ENCODE data around the gene NME7. TPM values are rescaled to one million over a fixed set of nuclear protein-coding genes. Genes with fewer than 3 reads are reported as not detected.
"Not testable (repeated sequence)": the region's sequence is repeated elsewhere in the genome, so short reads cannot be mapped to it uniquely, and the experiment has no call there.

Gene NME7
- total RNA-seq, 2 experiments from 2014 or later: 14.7 to 24.7 TPM

GRCh38 chr1:169309178-169310166, 58.1 kb downstream of the NME7 start:
- POLR2A ChIA-PET: interaction anchor here (0.6 kb wide), 1 partner anchor 146 kb away, joined by 3 read pairs; no protein-coding TSS in a partner anchor
- Mint-ChIP-seq H3K4me1 (peaks cover 17% of the 10 kb centered on the region), H3K36me3 (peaks cover 32% of the 10 kb centered on the region), H3K27ac (peak overlapping the region; percentile 75), H3K4me3 (peak overlapping the region; percentile 65), H3K27me3 (no peaks in the 10 kb centered on the region), H3K9me3 (peaks cover 2% of the 10 kb centered on the region)
- DNase-seq (no peak), ATAC-seq (ENCODE audit: low read depth) (peak; percentile 75)

- Mint-ChIP-seq H3K27me3 (no peaks in the 10 kb centered on the region), H3K4me1 (peaks cover 17% of the 10 kb centered on the region), H3K36me3 (peaks cover 31% of the 10 kb centered on the region), H3K9me3 (peaks cover 2% of the 10 kb centered on the region), H3K27ac (no peak overlapping the region), H3K4me3 (no peak overlapping the region)
- POLR2A ChIA-PET: no interaction called here
- DNase-seq: no peak
- ATAC-seq (ENCODE audit: low read depth): no peak
These were observed 59.1 kb downstream of the NME7 start for GRCh38 chr1:169308313-169309039.

GRCh38 chr1:169307176-169307575, 60.4 kb downstream of the NME7 start:
- POLR2A ChIA-PET: no interaction called here
- peaks cover 33% of the 10 kb centered on the region for H3K36me3 Mint-ChIP-seq
- no peak overlapping the region for H3K27ac Mint-ChIP-seq

GRCh38 chr1:169305948-169306347, 61.6 kb downstream of the NME7 start:
- Mint-ChIP-seq H3K36me3 (peaks cover 34% of the 10 kb centered on the region), H3K27me3 (no peaks in the 10 kb centered on the region)

More at GRCh38 chr1:169307176-169307575, 60.4 kb downstream of the NME7 start:
- peaks cover 4% of the 10 kb centered on the region for H3K9me3 Mint-ChIP-seq
- H3K4me1 Mint-ChIP-seq: peaks cover 12% of the 10 kb centered on the region
- H3K27me3 Mint-ChIP-seq: no peaks in the 10 kb centered on the region
- DNase-seq (no peak), ATAC-seq (ENCODE audit: low read depth) (no peak)
- H3K4me3 Mint-ChIP-seq: no peak overlapping the region

GRCh38 chr1:169305356-169305755, 62.2 kb downstream of the NME7 start:
- no peak for DNase-seq
- Mint-ChIP-seq H3K4me3 (no peak overlapping the region), H3K27ac (no peak overlapping the region), H3K27me3 (no peaks in the 10 kb centered on the region), H3K4me1 (peaks cover 7% of the 10 kb centered on the region), H3K36me3 (peaks cover 34% of the 10 kb centered on the region), H3K9me3 (peaks cover 4% of the 10 kb centered on the region)
- no peak for ATAC-seq (ENCODE audit: low read depth)
- POLR2A ChIA-PET: no interaction called here

More at GRCh38 chr1:169305948-169306347, 61.6 kb downstream of the NME7 start:
- no peak for DNase-seq
- POLR2A ChIA-PET: no interaction called here
- Mint-ChIP-seq H3K4me1 (peaks cover 7% of the 10 kb centered on the region), H3K4me3 (no peak overlapping the region), H3K9me3 (peaks cover 4% of the 10 kb centered on the region), H3K27ac (no peak overlapping the region)
- ATAC-seq (ENCODE audit: low read depth): no peak

GRCh38 chr1:169300854-169301253, 66.7 kb downstream of the NME7 start:
- DNase-seq (no peak), ATAC-seq (ENCODE audit: low read depth) (no peak)
- H3K36me3 Mint-ChIP-seq: peaks cover 20% of the 10 kb centered on the region
- POLR2A ChIA-PET: no interaction called here
- H3K9me3 Mint-ChIP-seq: peaks cover 4% of the 10 kb centered on the region
- H3K4me3 Mint-ChIP-seq: no peak overlapping the region
- H3K4me1 Mint-ChIP-seq: peaks cover 7% of the 10 kb centered on the region
- no peaks in the 10 kb centered on the region for H3K27me3 Mint-ChIP-seq
- H3K27ac Mint-ChIP-seq: no peak overlapping the region

GRCh38 chr1:169298441-169298840, 69.2 kb downstream of the NME7 start:
- no peak overlapping the region for H3K4me3 Mint-ChIP-seq
- H3K36me3 Mint-ChIP-seq: peaks cover 24% of the 10 kb centered on the region
- H3K9me3 Mint-ChIP-seq: peaks cover 5% of the 10 kb centered on the region
- ATAC-seq (ENCODE audit: low read depth) (no peak), DNase-seq (no peak)
- no peak overlapping the region for H3K27ac Mint-ChIP-seq
- peaks cover 10% of the 10 kb centered on the region for H3K4me1 Mint-ChIP-seq
- no peaks in the 10 kb centered on the region for H3K27me3 Mint-ChIP-seq
- POLR2A ChIA-PET: no interaction called here

- Mint-ChIP-seq H3K27me3 (no peaks in the 10 kb centered on the region), H3K27ac (no peak overlapping the region), H3K9me3 (peaks cover 4% of the 10 kb centered on the region), H3K4me3 (no peak overlapping the region), H3K36me3 (peaks cover 20% of the 10 kb centered on the region), H3K4me1 (peaks cover 10% of the 10 kb centered on the region)
- ATAC-seq (ENCODE audit: low read depth) (no peak), DNase-seq (no peak)
- POLR2A ChIA-PET: no interaction called here
These were observed 71.8 kb downstream of the NME7 start for GRCh38 chr1:169295846-169296245.

GRCh38 chr1:169295425-169295824, 72.2 kb downstream of the NME7 start:
- no peak for DNase-seq
- no peak overlapping the region for H3K27ac Mint-ChIP-seq
- POLR2A ChIA-PET: no interaction called here
- H3K9me3 Mint-ChIP-seq: peaks cover 4% of the 10 kb centered on the region
- H3K27me3 Mint-ChIP-seq: no peaks in the 10 kb centered on the region
- H3K36me3 Mint-ChIP-seq: peaks cover 22% of the 10 kb centered on the region
- ATAC-seq (ENCODE audit: low read depth): no peak
- H3K4me3 Mint-ChIP-seq: no peak overlapping the region
- H3K4me1 Mint-ChIP-seq: peaks cover 10% of the 10 kb centered on the region

- H3K4me3 Mint-ChIP-seq: no peak overlapping the region
- peaks cover 1% of the 10 kb centered on the region for H3K4me1 Mint-ChIP-seq
- H3K27me3 Mint-ChIP-seq: no peaks in the 10 kb centered on the region
- POLR2A ChIA-PET: no interaction called here
- H3K9me3 Mint-ChIP-seq: peaks cover 9% of the 10 kb centered on the region
- no peak overlapping the region for H3K27ac Mint-ChIP-seq
- ATAC-seq (ENCODE audit: low read depth): no peak
- no peak for DNase-seq
- H3K36me3 Mint-ChIP-seq: peaks cover 20% of the 10 kb centered on the region
These were observed 78.6 kb downstream of the NME7 start for GRCh38 chr1:169289016-169289415.

- POLR2A ChIA-PET: no interaction called here
- Mint-ChIP-seq H3K4me3 (no peak overlapping the region), H3K27me3 (no peaks in the 10 kb centered on the region), H3K36me3 (peaks cover 26% of the 10 kb centered on the region), H3K4me1 (peaks cover 1% of the 10 kb centered on the region), H3K9me3 (peaks cover 13% of the 10 kb centered on the region), H3K27ac (no peak overlapping the region)
- ATAC-seq (ENCODE audit: low read depth): no peak
- no peak for DNase-seq
These were observed 79.6 kb downstream of the NME7 start for GRCh38 chr1:169288011-169288414.

- no peak for ATAC-seq (ENCODE audit: low read depth)
- Mint-ChIP-seq H3K27me3 (no peaks in the 10 kb centered on the region), H3K27ac (no peak overlapping the region), H3K4me3 (no peak overlapping the region), H3K36me3 (peaks cover 31% of the 10 kb centered on the region), H3K4me1 (peaks cover 1% of the 10 kb centered on the region), H3K9me3 (peaks cover 21% of the 10 kb centered on the region)
- POLR2A ChIA-PET: no interaction called here
- no peak for DNase-seq
These were observed 80.3 kb downstream of the NME7 start for GRCh38 chr1:169287280-169287679.

GRCh38 chr1:169281562-169281961, 86.0 kb downstream of the NME7 start:
- DNase-seq; H3K27ac Mint-ChIP-seq; POLR2A ChIA-PET; H3K4me3 Mint-ChIP-seq; H3K4me1 Mint-ChIP-seq; ATAC-seq (ENCODE audit: low read depth); H3K27me3 Mint-ChIP-seq: not testable (repeated sequence)
- Mint-ChIP-seq H3K9me3 (peaks cover 38% of the 10 kb centered on the region), H3K36me3 (peaks cover 30% of the 10 kb centered on the region)

Measured in activated naive CD8-positive, alpha-beta T cell treated with anti-CD3 and anti-CD28 coated beads, Interleukin-2, amount 10 ng/mL, durations not matched to agents 7 days and 5 days (primary cell).